LNCaP clone FGC (cell line): ENCODE results near the gene PDGFRB.

Source experiments
- DNase-seq: peaks from one replicate; pipeline ENCODE4 v3.0.0-alpha.2; 2011; ENCODE audit warnings: low read depth
- H3K4me3 ChIP-seq: 2 replicates; pipeline ENCODE4 v1.5.1; 2011; ENCODE audit warnings: mild to moderate bottlenecking, low read depth, low read length, control low read depth
- TF ChIP-seq, protein P1 (sequence below): IDR thresholded peaks from 2 replicates; pipeline ENCODE4 v1.5.1; 2012; ENCODE audit warnings: mild to moderate bottlenecking; ENCODE audit not compliant: control insufficient read depth, insufficient read depth; ENCODE audit errors: extremely low read depth

Gene PDGFRB

DNA sequence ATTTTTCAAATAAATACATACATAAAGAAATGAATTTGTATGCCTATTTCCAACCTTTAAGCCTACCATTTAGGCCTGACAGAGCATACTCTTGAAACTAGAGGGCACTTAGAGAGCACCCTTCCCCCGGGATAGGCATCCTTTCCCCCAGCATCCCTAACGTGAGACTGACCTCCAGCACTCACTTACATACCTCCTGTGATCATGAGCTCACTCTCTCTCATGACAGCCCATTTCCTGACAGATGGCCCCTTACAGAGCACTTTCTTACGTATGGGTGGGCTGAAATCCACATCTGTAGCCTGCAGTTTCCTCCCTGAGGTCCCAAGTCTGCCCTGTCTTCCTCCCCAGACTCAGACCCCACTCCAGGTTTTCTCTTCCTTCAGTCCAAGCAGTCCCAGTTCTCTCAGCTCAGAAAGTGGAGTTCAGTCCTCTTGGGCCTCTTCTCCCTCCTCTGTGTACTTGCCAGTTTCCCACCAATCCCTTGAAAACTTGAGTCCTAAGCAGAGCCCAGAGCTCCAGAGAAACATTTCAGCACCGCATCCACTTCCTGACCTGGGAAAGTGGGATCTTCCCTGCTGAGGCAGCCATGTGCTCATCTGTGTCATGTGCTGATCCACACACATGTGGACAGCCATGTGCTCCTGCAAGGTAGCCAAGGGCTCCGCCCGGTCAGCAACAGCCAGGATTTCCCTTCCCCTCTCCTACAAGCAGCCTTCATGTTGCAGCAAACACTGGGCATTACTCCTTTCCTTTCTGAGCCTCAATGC, 8.8 kb upstream of the PDGFRB start:
- no peak for DNase-seq
- H3K4me3 ChIP-seq = no peak overlapping the region
- TF ChIP-seq, protein P1, sequence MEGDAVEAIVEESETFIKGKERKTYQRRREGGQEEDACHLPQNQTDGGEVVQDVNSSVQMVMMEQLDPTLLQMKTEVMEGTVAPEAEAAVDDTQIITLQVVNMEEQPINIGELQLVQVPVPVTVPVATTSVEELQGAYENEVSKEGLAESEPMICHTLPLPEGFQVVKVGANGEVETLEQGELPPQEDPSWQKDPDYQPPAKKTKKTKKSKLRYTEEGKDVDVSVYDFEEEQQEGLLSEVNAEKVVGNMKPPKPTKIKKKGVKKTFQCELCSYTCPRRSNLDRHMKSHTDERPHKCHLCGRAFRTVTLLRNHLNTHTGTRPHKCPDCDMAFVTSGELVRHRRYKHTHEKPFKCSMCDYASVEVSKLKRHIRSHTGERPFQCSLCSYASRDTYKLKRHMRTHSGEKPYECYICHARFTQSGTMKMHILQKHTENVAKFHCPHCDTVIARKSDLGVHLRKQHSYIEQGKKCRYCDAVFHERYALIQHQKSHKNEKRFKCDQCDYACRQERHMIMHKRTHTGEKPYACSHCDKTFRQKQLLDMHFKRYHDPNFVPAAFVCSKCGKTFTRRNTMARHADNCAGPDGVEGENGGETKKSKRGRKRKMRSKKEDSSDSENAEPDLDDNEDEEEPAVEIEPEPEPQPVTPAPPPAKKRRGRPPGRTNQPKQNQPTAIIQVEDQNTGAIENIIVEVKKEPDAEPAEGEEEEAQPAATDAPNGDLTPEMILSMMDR = no peak

GRCh38 chr5:150163547-150164059, 8.0 kb upstream of the PDGFRB start:
- DNase-seq = no peak
- TF ChIP-seq, protein P1 = no peak
- H3K4me3 ChIP-seq = no peak overlapping the region

- TF ChIP-seq, protein P1 = no peak
- no peak for DNase-seq
- H3K4me3 ChIP-seq = no peak overlapping the region
Observed at GRCh38 chr5:150163035-150163434, 7.4 kb upstream of the PDGFRB start.

GRCh38 chr5:150162142-150162513, 6.5 kb upstream of the PDGFRB start:
- TF ChIP-seq, protein P1 = no peak
- no peak overlapping the region for H3K4me3 ChIP-seq
- DNase-seq = no peak

GRCh38 chr5:150161242-150162141, 5.8 kb upstream of the PDGFRB start:
- no peak for DNase-seq
- TF ChIP-seq, protein P1 = peak; percentile 96
- H3K4me3 ChIP-seq = no peak overlapping the region

GRCh38 chr5:150160448-150161081, 4.9 kb upstream of the PDGFRB start:
- H3K4me3 ChIP-seq = no peak overlapping the region
- TF ChIP-seq, protein P1 = no peak
- DNase-seq = no peak
